A673 (cell line): ENCODE data around the gene NMB.

Experiments used
- CTCF ChIP-seq: fragments of 300-800, 200-600 bp; sonication (generic); conservative IDR thresholded peaks from 2 replicates; pipeline ENCODE4 v1.5.1; 2017; ENCODE audit warnings: low read depth, mild to moderate bottlenecking, antibody characterized with exemption, low read length, moderate library complexity, mixed read lengths
- EZH2 ChIP-seq: fragments of 200-600 bp; sonication (generic); IDR thresholded peaks from 2 replicates; pipeline ENCODE4 v1.6.1; 2017; ENCODE audit warnings: borderline replicate concordance, low read depth, mild to moderate bottlenecking, mixed read lengths, antibody characterized with exemption, low read length; ENCODE audit not compliant: poor library complexity, severe bottlenecking

GRCh38 chr15:84616235-84616634, 41.8 kb downstream of the NMB start:
- no peak for TF ChIP-seq EZH2
- no peak for TF ChIP-seq CTCF
